Left ventricle myocardium inferior (tissue), 1 donor: ENCODE data around the gene SLC7A6OS. TPM values are rescaled to one million over a fixed set of nuclear protein-coding genes. Genes with fewer than 3 reads are reported as not detected.

Source experiments
- DNase-seq: peaks from one replicate; pipeline ENCODE4 v3.0.0-alpha.2; 2020
- H3K27ac ChIP-seq: fragments of 200-600 bp; replicated peaks from 2 replicates; pipeline ENCODE4 v1.8.0; 2021
- H3K27me3 ChIP-seq: fragments of 200-600 bp; 2 replicates; pipeline ENCODE4 v1.8.0; 2021; ENCODE audit warnings: low read depth
- H3K36me3 ChIP-seq: fragments of 200-600 bp; 2 replicates; pipeline ENCODE4 v1.8.0; 2021
- H3K4me1 ChIP-seq: fragments of 200-600 bp; 2 replicates; pipeline ENCODE4 v1.8.0; 2021
- H3K4me3 ChIP-seq: fragments of 200-600 bp; 2 replicates; pipeline ENCODE4 v1.8.0; 2021; ENCODE audit warnings: mild to moderate bottlenecking, moderate library complexity
- H3K9me3 ChIP-seq: fragments of 200-600 bp; replicated peaks from 2 replicates; pipeline ENCODE4 v1.8.0; 2021
- intact Hi-C: fragments of 100-400 bp; cut with micrococcal nuclease; formaldehyde crosslinking; loops from one replicate; pipeline ENCODE4 v1.11.0; 2022
- total RNA-seq: library from RNA; stranded (reverse); fragmentation: NEBNext Ultra II Directional; extraction: Animal tissue kit (Norgen Biotek cat#: 25700); gene quantifications from one replicate; pipeline ENCODE4 v1.2.1, GENCODE V29; 2021
- TF ChIP-seq, protein P1 (sequence below): fragments of 200-600 bp; IDR thresholded peaks from 2 replicates; pipeline ENCODE4 v1.8.0; 2021; ENCODE audit warnings: antibody characterized with exemption, mild to moderate bottlenecking, borderline replicate concordance
- donor health status: DM: no; HTN: yes; CAD: no; lungs with severe emphysema.

The SLC7A6OS gene
- total RNA-seq, 1 donor from 2014 or later: 13.6 TPM

- H3K4me1 ChIP-seq: peaks cover 63% of the 10 kb centered on the region
- DNase-seq: no peak
- no peaks in the 10 kb centered on the region for H3K27me3 ChIP-seq
- intact Hi-C loops: no loop called here
- H3K9me3 ChIP-seq: no peaks in the 10 kb centered on the region
- no peak overlapping the region for H3K4me3 ChIP-seq
- H3K27ac ChIP-seq: peak overlapping the region; percentile 73
- H3K36me3 ChIP-seq: peaks cover 96% of the 10 kb centered on the region
- TF ChIP-seq, protein P1, sequence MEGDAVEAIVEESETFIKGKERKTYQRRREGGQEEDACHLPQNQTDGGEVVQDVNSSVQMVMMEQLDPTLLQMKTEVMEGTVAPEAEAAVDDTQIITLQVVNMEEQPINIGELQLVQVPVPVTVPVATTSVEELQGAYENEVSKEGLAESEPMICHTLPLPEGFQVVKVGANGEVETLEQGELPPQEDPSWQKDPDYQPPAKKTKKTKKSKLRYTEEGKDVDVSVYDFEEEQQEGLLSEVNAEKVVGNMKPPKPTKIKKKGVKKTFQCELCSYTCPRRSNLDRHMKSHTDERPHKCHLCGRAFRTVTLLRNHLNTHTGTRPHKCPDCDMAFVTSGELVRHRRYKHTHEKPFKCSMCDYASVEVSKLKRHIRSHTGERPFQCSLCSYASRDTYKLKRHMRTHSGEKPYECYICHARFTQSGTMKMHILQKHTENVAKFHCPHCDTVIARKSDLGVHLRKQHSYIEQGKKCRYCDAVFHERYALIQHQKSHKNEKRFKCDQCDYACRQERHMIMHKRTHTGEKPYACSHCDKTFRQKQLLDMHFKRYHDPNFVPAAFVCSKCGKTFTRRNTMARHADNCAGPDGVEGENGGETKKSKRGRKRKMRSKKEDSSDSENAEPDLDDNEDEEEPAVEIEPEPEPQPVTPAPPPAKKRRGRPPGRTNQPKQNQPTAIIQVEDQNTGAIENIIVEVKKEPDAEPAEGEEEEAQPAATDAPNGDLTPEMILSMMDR: no peak
Observed at GRCh38 chr16:68298312-68298711, 12.4 kb downstream of the SLC7A6OS start.

GRCh38 chr16:68297908-68298307, 12.8 kb downstream of the SLC7A6OS start:
- intact Hi-C loops: no loop called here
- Histone ChIP-seq H3K27ac (peak overlapping the region; percentile 73), H3K9me3 (no peaks in the 10 kb centered on the region), H3K4me3 (no peak overlapping the region), H3K27me3 (no peaks in the 10 kb centered on the region), H3K4me1 (peaks cover 63% of the 10 kb centered on the region), H3K36me3 (peaks cover 96% of the 10 kb centered on the region)
- no peak for DNase-seq
- TF ChIP-seq, protein P1: no peak

DNA sequence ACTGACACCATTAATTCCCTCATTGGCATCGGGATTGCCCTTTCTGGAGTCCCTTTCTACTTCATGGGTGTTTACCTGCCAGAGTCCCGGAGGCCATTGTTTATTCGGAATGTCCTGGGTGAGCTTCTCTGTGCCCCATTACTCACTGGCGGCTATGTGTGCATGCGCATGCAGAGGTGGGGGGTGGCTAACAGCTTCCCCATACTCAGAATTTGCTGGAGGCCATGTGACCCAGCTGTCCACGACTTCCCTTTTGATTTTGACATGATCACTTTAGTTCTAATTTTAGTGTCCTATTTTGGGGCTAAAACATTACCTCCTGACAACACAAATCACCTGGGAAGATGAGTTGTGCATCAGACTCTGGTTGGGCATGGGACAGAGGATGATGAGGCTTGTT, 14.1 kb downstream of the SLC7A6OS start:
- peaks cover 96% of the 10 kb centered on the region for H3K36me3 ChIP-seq
- intact Hi-C loops: no loop called here
- H3K4me1 ChIP-seq: peaks cover 67% of the 10 kb centered on the region
- H3K27ac ChIP-seq: peak overlapping the region; percentile 73
- no peak for DNase-seq
- H3K27me3 ChIP-seq: no peaks in the 10 kb centered on the region
- TF ChIP-seq, protein P1: no peak
- H3K9me3 ChIP-seq: no peaks in the 10 kb centered on the region
- no peak overlapping the region for H3K4me3 ChIP-seq

DNA sequence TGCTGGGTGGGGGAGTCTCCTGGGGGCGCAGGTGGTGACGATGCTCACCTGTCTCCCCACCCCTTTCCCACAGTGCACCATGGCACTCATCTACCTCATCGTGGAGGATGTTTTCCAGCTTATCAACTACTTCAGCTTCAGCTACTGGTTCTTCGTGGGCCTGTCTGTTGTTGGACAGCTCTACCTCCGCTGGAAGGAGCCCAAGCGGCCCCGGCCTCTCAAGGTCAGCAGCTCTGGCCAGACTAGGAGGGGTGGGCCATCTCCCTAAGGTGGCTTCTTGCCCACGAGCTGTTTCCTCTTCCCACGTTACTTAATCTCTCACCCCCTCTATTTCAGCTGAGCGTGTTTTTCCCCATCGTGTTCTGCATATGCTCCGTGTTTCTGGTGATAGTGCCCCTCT, 14.5 kb downstream of the SLC7A6OS start:
- Histone ChIP-seq H3K4me1 (peaks cover 69% of the 10 kb centered on the region), H3K27ac (peak overlapping the region; percentile 73), H3K4me3 (no peak overlapping the region), H3K9me3 (no peaks in the 10 kb centered on the region), H3K27me3 (no peaks in the 10 kb centered on the region), H3K36me3 (peaks cover 95% of the 10 kb centered on the region)
- intact Hi-C loops: no loop called here
- DNase-seq: peak; percentile 47
- TF ChIP-seq, protein P1: no peak

- DNase-seq: no peak
- Histone ChIP-seq H3K4me3 (no peak overlapping the region), H3K27me3 (no peaks in the 10 kb centered on the region), H3K36me3 (peaks cover 72% of the 10 kb centered on the region), H3K4me1 (peaks cover 70% of the 10 kb centered on the region), H3K27ac (peak overlapping the region; percentile 40), H3K9me3 (no peaks in the 10 kb centered on the region)
- intact Hi-C loops: no loop called here
- TF ChIP-seq, protein P1: no peak
Observed at GRCh38 chr16:68292425-68292824, 18.3 kb downstream of the SLC7A6OS start.

DNA sequence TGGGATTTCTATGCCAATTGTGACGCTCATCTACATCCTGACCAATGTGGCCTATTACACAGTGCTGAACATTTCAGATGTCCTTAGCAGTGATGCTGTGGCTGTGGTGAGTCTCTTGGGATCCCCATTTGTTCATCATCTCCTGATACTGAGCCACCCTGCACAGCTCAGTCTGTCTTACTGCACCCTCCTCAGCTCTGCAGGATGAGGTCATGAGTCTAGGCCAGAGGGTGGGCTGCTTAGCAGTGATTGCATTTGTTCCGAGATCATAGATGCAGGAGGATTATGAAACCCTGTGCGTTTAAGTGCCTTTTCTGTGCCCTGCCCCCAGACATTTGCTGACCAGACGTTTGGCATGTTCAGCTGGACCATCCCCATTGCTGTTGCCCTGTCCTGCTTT, 19.5 kb downstream of the SLC7A6OS start:
- H3K4me3 ChIP-seq: no peak overlapping the region
- TF ChIP-seq, protein P1: no peak
- peaks cover 60% of the 10 kb centered on the region for H3K36me3 ChIP-seq
- intact Hi-C loops: no loop called here
- no peaks in the 10 kb centered on the region for H3K9me3 ChIP-seq
- H3K27me3 ChIP-seq: no peaks in the 10 kb centered on the region
- peaks cover 70% of the 10 kb centered on the region for H3K4me1 ChIP-seq
- no peak for DNase-seq
- peak overlapping the region; percentile 87 for H3K27ac ChIP-seq
